NCI-H446 treated with DMSO at 0.1 percent for 48 hours (cell line): Measurements from ENCODE around the gene MNX1.

Source experiments
- DNase-seq: peaks from one replicate; lab custom pipeline; 2025; lab: John Stamatoyannopoulos, UW

The MNX1 gene

DNA sequence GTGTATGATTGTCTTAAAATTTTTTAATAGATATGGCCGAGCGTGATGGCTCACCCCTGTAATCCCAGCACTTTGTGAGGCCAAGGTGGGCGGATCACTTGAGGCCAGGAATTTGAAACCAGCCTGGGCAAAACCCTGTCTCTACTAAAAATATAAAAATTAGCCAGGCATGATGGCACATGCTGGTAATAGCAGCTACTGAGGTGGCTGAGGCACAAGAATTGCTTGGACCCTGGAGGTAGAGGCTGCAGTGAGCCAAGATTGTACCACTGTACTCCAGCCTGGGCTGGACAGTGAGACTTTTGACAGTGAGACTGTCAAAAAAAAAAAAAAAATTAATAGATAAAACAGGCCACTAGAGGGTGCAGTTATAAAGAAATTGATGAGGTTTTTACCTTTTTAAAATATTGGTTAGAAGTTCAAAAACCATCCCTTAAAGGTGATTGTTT is 40.5 kb downstream of the MNX1 start:
- DNase-seq, result no peak

GRCh38 chr7:156968183-156968582 is 42.3 kb downstream of the MNX1 start:
- no peak for DNase-seq

- DNase-seq, result no peak
These were observed 44.1 kb downstream of the MNX1 start for GRCh38 chr7:156966387-156966786.

GRCh38 chr7:156964971-156965370 is 45.5 kb downstream of the MNX1 start:
- no peak for DNase-seq

GRCh38 chr7:156963472-156963871 is 47.0 kb downstream of the MNX1 start:
- no peak for DNase-seq

DNA sequence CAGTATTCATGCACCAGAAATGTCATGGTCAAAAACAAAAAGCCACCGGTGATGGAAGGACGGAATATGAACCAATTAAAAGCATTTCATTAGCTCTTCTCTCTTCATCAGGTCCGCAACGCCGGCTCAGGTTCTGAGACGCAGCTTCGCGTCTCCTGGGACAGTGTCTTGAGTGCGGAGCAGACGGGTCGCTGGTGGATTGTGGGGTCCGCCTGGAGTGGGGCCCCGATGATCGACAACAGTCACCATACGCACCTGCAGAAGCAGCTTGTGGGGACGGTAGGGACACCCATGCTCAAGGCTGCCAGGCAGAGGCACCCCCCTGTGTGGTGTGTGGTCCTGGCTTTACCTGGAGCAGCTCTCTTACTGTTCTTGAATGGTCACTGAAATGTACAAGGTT is 47.6 kb downstream of the MNX1 start:
- no peak for DNase-seq

DNA sequence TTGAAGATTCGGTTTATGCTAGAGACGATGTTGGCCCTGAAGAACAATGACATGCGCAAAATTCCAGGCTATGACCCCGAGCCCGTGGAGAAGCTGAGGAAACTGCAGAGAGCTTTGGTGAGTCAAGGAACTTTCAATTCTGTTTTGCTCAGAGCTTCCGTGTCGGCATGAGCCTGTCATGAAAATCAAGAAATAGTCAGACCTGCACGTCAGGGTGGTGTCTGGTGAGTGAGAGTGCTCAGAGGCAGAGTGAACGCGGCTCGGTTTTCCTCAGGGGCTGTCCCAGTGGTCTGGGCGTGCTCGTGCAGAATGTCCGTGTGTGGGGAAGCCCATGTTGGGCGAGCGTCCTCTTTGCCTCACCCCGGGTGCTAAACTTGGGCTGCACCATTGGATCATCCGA is 48.3 kb downstream of the MNX1 start:
- DNase-seq, result no peak

DNA sequence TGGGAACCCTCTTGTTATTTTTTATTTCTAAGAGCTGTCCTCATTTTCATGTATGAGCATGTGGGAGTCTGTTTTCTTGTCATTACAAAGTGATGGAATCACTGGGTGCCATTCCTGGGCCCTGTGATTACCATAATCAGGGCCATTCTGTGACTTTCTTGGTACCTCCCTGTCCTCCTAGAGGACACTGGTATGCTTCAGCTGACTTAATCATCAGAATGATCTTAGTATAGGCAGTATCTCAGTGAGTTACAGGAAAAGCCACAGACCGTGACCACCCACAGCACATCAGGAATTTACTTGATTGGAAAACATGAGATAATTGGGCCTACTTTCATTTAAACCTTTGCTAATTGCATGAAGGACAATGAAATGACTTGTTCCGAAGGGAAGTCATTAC is 53.7 kb downstream of the MNX1 start:
- no peak for DNase-seq

- DNase-seq, result no peak
These were observed 55.5 kb downstream of the MNX1 start for GRCh38 chr7:156954941-156955340.
